DMS114 treated with DMSO at 0.1 percent for 48 hours (cell line): ENCODE measurements around the gene SPRYD4.
"Not testable (repeated sequence)": the region's sequence is repeated elsewhere in the genome, so short reads cannot be mapped to it uniquely, and the experiment has no call there.

Experiments used
- DNase-seq: peaks from one replicate; lab custom pipeline; 2025; ENCODE audit not compliant: unreplicated experiment; lab: John Stamatoyannopoulos, UW

SPRYD4 gene

DNA sequence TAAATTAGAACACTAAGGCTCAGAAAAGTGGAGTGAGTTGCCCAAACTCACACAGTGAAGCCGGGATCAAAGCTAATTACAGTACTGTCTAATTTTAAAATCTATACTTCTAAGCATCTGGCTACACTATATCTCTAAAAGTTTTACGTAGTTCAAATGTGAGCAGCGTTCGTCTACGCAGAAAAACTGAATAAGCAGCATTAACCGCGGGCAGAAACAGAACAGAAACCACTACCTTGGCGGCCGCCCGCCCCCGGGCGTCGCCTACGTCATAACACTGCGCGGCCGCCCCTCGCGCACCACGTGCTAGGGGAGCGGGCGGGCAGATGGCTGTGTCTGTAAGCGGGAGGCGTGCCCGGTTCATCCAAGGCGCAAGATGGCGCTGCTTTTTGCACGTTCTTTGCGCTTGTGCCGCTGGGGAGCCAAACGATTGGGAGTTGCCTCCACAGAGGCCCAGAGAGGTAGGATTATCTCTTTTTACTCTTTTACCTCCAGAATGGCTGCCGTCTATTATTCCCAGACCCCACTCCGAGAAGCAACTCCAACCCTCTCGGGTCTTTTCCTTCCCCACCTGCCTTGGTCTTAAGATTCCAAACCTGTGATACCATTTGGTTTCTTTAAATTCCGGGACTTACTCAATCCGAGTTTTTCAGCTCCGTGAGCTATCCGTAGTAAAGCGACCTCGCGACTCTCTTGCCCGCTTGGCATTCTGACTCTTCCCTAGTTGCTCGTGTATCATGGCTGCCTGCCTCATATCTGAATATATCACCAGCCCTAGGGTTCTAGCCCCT is at the start of gene SPRYD4:
Gene SPRYD4, plus strand, starts transcription at position 363 of the 791 bp plus-strand sequence. Its CDS starts 14 bp downstream, at position 377.
- peak; percentile 86 for DNase-seq

DNA sequence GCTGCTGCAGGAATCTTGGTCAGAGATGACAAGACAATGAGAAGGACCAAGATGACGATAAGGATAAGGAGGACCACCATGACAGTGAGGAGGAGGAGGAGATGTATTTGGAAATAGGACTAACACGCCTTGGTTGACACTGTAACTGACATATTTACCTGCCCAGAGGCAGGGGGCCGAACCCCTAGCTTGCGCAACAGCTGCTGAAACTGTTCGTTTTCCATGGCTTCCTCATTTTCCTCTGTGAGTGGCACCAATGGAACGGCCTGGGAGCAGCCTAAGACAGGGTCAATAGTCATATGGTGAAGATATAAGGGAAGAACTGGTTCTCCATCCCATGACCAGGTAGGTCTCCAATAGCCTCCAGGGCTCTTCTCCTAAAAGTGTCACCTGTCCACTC is 48.0 kb upstream of the SPRYD4 start:
- DNase-seq: no peak

DNA sequence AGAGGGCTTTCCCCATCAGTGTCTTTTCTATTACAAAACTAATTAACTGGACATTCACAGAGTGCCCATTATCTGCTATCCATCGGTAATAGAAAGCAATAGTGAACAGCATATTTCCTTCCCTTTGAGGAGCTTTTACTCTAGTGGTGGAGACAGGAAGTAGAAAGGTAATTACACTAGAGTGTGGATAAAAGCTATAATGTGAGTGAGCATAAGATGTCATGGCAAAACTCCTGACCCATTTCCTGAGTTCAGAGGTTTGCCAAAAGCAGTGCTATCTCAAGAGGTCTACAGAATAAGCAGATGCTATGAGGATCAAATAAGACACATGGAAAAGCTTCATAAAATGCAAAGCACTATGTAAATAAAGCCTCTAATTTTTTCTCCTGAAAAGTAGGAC is 43.2 kb upstream of the SPRYD4 start:
- DNase-seq: no peak

DNA sequence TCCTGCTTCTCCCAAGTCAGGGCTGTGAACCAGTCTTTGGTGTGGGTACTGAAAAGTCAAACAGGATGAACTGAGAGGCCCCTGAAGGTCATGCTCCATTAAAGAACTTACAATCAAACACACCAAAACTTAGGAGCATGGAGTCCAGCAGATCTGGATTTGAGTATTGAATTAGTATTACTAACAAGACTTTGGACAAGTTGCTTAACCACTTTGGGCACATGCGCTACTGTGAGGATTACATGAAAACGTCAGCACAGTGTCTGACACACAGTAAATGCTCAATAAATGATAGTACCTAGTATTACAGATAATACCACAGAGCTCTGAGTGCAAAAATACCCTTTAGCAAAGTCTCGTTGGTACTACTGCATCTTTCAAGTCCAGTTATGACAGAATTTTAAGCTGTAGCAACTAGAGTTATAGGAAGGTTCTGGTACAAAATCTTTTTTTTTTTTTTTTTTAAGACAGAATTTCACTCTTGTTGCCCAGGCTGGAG is 42.4 kb upstream of the SPRYD4 start:
- no peak for DNase-seq

DNA sequence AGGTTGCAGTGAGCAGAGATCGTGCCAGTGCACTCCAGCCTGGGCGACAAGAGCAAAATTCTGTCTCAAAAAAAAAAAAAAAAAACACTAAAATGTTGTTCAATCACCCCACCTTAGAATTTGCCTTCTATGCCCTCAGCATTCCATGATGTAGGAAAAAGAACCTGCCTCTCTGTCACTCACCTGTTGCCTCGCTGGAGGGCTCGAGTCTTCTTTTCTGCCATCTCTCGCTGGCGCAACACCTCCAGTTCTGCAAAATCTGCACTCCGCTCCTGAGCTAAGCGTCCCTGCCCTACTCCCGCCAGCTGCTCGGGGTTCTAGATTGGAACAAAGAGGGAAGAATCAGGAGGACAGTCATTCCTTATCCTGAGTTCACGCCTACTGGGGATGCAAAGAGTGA is 37.1 kb upstream of the SPRYD4 start:
- DNase-seq: no peak

GRCh38 chr12:56431850-56432249 is 36.5 kb upstream of the SPRYD4 start:
- no peak for DNase-seq

- DNase-seq: no peak
Observed at GRCh38 chr12:56434828-56435227, 33.5 kb upstream of the SPRYD4 start.

DNA sequence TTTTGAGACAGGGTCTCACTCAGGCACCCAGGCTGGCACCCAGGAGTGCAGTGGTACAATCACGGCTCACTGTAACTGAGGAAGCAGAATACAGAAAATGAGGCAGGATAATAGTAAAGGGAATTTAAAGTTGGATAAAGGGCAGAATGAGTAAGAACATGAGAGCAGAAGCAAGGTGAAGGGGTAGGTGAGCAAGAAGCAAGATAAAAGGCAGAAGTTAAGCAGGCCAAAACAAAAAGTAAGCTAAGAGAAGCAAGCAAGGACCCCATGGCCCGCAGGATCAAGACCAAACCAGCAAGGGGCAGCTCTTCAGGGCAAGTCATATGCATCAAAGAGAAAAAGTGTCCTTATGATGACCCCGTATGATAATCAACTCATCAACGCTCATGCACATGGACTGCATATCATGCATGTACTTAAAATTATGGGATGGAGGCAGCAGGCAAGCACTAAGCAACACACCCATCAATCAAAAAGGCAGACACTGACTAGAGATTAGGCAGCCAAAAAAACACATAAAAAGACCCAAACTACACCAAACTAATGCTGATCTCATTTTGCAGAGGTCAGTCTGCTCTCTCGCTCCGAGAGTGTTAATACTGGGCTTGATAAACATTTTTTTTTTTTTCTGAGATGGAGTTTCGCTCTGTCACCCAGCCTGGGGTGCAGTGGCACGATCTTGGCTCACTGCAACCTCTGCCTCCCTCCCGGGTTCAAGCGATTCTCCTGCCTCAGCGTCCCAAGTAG is 30.8 kb upstream of the SPRYD4 start:
- DNase-seq: no peak

- not testable (repeated sequence) for DNase-seq
Observed at GRCh38 chr12:56443208-56443607, 25.2 kb upstream of the SPRYD4 start.

DNA sequence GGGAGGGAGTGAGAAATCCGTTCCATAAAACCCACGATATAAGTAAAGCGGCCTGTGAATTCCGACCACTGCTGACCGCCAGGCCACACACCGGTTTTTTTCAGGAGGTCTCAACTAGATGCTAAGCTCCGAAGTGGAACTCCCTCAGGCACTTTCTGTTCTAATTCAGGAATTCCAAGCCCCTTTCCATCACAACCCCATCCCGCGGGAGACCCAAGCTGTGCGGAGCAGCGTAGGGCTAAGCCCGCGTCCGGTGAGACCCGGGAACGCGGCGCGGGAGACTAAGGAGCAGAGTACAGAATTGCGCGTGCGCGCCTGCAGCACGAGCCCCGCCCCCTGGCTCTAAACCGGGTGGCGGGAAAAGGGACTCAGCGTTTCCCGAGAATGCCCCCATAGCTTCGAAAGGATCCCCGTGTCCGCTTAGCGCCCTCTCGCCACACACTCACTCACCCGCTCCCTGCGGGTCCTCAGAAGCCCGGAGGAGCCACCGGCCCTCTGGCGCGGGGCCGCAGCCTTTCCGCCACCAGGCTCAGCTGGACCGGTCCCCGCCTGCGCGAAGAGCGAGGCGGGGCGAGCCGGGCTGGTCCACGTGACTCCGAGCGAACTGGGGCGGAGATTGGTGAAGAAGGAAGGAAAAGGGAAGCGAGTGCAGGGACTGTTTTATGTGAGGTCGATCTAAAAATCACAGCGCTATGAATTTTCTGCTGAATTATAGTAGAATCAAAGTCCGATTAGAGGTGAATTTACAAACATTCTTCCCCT is 19.3 kb upstream of the SPRYD4 start, which contains the start of gene TIMELESS:
Gene TIMELESS, minus strand, starts transcription at position 567 of the 762 bp plus-strand sequence. CDS start 15,256 bp downstream, outside the sequence.
- peak; percentile 91 for DNase-seq

DNA sequence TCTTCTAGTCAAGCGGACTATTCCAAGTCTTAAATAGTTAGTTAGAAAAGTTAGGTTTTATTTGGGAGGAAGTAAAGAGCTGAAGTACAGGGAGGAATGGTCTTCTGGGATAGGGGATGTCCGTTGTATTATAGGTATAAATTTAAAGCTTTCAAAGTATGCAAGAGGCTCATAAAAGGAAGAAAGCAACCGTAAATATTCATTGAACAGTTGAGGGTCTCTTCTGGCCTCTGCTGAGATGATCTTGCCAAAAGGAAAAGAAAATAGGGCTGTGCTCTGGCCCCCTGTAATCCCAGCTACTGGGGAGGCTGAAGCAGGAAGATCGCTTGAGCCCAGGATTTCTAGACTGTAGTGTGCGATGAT is 18.8 kb upstream of the SPRYD4 start:
- DNase-seq: no peak

DNA sequence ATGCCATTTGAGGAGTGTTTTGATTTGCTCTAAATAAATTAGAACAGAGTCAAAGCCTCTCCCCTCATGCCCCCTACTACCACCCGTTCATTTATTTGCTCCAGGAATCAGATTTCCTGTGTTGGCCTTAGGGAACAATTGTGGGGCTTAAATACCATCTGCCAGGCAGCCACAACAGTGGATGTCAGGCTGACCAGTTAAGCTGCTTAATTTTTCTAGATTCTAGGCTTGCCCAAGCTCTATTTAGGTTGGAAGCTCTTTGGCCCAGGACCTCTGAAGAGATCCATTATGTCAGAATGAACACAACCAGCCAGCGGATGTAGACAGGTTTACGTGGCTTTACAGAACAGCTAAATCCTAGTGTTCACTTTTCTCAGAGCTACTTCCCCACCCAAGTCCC is 18.1 kb upstream of the SPRYD4 start:
- no peak for DNase-seq

DNA sequence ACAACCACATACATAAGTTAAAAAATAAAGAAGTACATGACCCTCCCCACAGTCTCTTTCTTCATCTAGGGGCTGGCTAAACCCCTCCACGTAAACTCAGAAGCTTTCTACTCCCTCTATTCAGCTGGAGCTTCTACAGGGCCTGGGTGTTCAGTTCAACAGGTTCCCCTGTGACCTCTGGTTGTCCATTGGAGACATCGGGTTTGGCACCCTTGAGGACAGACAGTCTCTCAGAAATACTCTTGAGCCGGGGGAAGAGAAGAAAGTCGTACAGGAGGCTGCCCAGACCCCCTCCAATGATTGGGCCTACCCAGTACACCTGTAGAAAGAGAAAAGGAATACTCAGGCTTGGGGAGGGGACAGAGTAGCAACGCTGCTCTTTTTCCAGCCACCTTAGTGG is 17.2 kb upstream of the SPRYD4 start:
- DNase-seq: no peak

DNA sequence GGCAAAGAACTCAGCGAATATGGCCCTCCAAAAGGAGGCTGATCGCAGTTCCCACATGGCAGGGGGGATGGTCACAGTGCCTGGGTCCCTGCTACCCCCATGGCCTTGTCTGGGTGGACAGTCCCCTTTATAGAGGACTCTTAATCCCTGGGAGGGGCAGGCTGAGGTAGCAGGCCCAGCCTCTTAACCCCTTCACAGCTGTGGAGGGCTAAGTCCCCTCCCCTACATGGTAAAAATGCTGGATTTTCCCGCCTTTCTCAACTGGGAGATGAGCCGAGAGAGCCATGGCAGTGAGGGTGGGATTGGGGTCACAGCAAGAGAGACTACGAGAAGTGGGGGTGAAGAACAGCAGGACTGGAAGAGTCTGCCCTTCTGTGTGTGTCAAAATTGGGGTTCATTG is 13.8 kb upstream of the SPRYD4 start, which contains the start of gene MIP:
Gene MIP, minus strand, starts transcription at position 101 of the 400 bp plus-strand sequence. Its CDS starts 44 bp downstream, at position 57.
- DNase-seq: no peak

DNA sequence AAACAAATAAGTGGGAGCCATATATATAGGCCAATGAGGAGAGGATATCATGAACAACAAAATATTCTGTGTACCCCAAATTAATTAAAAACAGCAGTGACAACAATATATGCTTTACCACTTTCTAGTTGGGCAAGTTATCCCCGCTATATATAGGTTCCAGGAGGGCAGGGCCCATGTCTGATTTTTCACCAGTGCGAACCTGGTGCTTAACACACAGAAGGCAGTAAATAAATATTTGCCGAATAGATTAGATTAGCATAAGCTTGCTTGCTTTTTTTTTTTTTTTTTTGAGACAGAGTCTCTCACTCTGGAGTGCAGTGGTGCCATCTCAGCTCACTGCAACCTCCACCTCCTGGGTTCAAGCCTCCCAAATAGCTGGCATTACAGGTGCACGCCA is 10.6 kb upstream of the SPRYD4 start:
- DNase-seq: no peak

- DNase-seq: no peak
Observed at GRCh38 chr12:56461235-56462159, 6.9 kb upstream of the SPRYD4 start.

- no peak for DNase-seq
Observed at GRCh38 chr12:56462565-56462964, 5.8 kb upstream of the SPRYD4 start.

DNA sequence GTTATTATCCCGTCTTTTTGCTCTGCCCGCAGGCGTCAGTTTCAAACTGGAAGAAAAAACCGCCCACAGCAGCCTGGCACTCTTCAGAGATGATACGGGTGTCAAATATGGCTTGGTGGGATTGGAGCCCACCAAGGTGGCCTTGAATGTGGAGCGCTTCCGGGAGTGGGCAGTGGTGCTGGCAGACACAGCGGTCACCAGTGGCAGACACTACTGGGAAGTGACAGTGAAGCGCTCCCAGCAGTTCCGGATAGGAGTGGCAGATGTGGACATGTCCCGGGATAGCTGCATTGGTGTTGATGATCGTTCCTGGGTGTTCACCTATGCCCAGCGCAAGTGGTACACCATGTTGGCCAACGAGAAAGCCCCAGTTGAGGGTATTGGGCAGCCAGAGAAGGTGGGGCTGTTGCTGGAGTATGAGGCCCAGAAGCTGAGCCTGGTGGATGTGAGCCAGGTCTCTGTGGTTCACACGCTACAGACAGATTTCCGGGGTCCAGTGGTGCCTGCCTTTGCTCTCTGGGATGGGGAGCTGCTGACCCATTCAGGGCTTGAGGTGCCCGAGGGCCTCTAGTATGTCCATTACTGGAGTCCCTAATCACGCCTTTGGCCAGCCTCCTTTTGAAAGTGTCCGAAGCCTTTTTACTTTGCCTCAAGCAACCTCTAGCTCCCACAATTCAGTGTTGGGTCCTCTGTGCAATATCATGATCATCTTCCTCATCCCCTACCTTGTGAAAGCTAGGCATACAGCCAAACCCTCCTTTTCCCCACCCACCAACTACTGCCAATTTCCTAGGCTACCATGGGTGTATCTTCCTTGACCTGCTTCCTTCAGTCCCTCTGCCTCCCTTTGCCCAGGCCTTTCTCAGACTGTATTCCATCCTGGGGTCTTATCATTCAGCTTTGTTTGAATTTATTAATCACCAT is 891 bp downstream of the SPRYD4 start:
- DNase-seq: no peak

GRCh38 chr12:56474389-56474788 is 6.0 kb downstream of the SPRYD4 start:
- no peak for DNase-seq
